HFF-Myc (cell line): ENCODE results near the gene CPN2.

Source experiments
- DNase-seq: peaks from one replicate; pipeline ENCODE4 v3.0.0-alpha.2; 2011; ENCODE audit warnings: low read depth; ENCODE audit errors: extremely low read depth
- H3K4me3 ChIP-seq: replicated peaks from 2 replicates; pipeline ENCODE4 v1.5.1; 2011; ENCODE audit warnings: low read depth, mild to moderate bottlenecking, control low read depth, low read length
- CTCF ChIP-seq: IDR thresholded peaks from 2 replicates; pipeline ENCODE4 v1.5.1; 2012; ENCODE audit warnings: mild to moderate bottlenecking, low read depth, low read length, control low read depth; ENCODE audit errors: missing control alignments

CPN2 gene

GRCh38 chr3:194306109-194306686, 44.9 kb downstream of the CPN2 start:
- TF ChIP-seq CTCF = no peak
- no peak for DNase-seq
- H3K4me3 ChIP-seq = no peak overlapping the region

- DNase-seq = no peak
- no peak for TF ChIP-seq CTCF
- no peak overlapping the region for H3K4me3 ChIP-seq
Observed at GRCh38 chr3:194305356-194306108, 45.6 kb downstream of the CPN2 start.

GRCh38 chr3:194304186-194304917, 46.8 kb downstream of the CPN2 start:
- TF ChIP-seq CTCF = no peak
- no peak for DNase-seq
- H3K4me3 ChIP-seq = no peak overlapping the region

- no peak overlapping the region for H3K4me3 ChIP-seq
- DNase-seq = no peak
- TF ChIP-seq CTCF = no peak
Observed at GRCh38 chr3:194303749-194304148, 47.4 kb downstream of the CPN2 start.

- no peak for TF ChIP-seq CTCF
Observed at GRCh38 chr3:194301730-194302129, 49.4 kb downstream of the CPN2 start.

GRCh38 chr3:194300936-194301335, 50.2 kb downstream of the CPN2 start:
- no peak for DNase-seq
- no peak overlapping the region for H3K4me3 ChIP-seq
- no peak for TF ChIP-seq CTCF

More at GRCh38 chr3:194301730-194302129, 49.4 kb downstream of the CPN2 start:
- H3K4me3 ChIP-seq = no peak overlapping the region
- no peak for DNase-seq
